ENCODE results near the gene SH3PXD2B.
"Not testable (repeated sequence)": the region's sequence is repeated elsewhere in the genome, so short reads cannot be mapped to it uniquely, and the experiment has no call there.

The SH3PXD2B gene

DNA sequence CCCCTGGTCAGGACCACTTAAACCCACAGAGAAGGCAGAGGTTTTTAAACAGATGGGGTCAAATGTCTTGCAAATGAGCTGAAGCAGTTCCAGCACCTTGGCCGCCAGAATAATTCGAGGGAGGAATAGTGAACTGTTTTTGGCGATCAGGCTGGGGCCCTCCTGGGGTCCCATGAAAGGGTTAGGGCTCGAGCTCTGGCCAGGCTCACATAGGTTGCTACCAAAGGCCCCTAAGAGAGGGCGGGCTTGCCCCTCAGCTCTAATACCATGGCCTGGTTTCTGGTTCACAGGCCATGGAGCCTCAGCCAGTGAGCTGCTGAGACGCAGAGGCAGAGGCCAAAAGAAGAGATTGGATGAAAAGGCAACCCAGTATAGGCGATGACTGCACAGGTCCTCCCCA is 96.0 kb downstream of the SH3PXD2B start:
- TF ChIP-seq, protein P1, sequence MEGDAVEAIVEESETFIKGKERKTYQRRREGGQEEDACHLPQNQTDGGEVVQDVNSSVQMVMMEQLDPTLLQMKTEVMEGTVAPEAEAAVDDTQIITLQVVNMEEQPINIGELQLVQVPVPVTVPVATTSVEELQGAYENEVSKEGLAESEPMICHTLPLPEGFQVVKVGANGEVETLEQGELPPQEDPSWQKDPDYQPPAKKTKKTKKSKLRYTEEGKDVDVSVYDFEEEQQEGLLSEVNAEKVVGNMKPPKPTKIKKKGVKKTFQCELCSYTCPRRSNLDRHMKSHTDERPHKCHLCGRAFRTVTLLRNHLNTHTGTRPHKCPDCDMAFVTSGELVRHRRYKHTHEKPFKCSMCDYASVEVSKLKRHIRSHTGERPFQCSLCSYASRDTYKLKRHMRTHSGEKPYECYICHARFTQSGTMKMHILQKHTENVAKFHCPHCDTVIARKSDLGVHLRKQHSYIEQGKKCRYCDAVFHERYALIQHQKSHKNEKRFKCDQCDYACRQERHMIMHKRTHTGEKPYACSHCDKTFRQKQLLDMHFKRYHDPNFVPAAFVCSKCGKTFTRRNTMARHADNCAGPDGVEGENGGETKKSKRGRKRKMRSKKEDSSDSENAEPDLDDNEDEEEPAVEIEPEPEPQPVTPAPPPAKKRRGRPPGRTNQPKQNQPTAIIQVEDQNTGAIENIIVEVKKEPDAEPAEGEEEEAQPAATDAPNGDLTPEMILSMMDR (IDR thresholded peaks at IDR 0.05; ENCODE audit: low read depth, low read length), result no peak
- no peak for DNase-seq (ENCODE audit: extremely low read depth, low read depth)

DNA sequence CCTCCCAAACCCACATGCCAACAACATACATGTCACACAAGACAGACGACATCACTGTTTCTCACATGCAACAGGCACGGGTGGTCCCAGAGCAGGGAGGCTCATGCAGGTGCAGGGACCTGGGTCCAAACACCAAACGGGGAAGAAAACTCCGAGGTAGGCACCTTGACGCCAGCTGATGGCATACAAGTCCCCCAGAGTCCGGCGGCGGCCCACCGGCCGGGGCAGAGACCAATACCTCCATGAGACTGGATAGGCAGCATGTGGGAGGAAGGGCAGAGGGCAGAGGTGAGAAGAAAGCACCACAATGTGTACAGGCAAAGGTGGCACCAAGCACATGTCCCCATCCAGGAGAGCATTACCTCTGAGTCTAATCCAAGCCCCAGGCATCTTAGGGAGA is 97.8 kb downstream of the SH3PXD2B start:
- TF ChIP-seq, protein P1 (IDR thresholded peaks at IDR 0.05; ENCODE audit: low read depth, low read length), result no peak
- DNase-seq (ENCODE audit: extremely low read depth, low read depth), result no peak

DNA sequence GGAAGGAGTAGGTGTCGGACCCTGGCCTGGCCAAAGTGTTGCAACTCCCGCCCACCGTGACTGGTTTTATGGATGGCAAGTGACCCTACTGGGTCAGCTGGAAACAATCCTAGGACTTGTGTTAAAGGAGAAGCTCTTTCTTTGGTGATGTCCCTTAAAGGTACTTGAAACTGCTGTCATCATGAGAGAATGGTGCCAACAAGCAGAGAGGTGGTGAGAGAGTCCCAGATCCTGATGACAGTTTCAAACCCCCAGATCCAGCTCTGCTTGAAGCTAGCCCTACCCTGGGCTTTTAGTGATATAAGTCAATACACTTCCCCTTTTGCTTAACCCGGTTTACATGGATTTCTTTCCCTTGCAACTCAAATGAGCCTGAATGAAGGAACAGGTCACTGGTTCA is 98.3 kb downstream of the SH3PXD2B start:
- TF ChIP-seq, protein P1 (IDR thresholded peaks at IDR 0.05; ENCODE audit: low read depth, low read length), result no peak
- no peak for DNase-seq (ENCODE audit: extremely low read depth, low read depth)

DNA sequence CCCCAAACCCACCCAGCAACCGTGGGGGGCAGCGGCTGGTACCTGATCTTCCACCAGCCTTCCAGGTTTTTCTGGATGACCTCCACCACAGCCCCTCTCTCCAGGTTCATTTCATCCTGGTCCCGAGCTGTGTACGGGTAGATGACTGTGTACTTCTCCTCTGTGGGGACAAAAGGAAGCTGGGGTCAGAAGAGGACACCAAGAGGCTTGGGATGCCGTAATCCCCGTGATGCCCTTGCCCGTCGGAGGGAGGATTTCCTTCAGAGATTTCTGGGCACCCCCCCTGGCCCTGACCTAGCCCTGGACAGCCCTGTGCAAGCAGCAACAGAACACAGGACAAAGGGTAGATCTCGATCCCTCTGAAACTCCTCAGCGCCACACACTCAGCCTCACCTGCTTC is 100.5 kb downstream of the SH3PXD2B start:
- no peak for DNase-seq (ENCODE audit: extremely low read depth, low read depth)
- TF ChIP-seq, protein P1 (IDR thresholded peaks at IDR 0.05; ENCODE audit: low read depth, low read length), result no peak

DNA sequence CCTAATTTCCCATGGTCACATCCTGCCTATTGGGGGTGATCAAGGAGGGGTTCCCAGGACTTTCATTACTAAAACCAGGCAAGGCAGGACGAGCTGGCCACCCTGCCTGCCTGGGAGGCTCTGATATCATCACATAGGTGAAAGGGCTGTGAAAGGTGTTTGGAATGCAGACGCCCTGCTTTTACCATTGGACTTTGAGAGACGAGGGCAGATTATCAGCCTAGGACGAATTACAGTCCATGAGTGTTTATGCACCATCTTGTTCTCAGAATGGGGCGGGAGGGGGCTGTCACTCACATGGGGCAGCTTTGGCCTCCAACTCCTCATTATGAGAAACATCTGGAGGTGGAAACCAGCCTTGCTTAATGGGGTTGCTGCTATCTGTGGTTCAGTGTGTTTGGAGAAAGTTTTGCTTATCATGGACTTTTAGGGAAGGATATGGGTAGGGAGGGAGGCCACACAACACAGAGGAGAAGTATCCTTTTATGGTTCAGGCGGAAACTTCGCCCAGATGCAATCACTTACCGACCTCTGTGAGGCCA is 101.0 kb downstream of the SH3PXD2B start:
- peak; percentile 18 for DNase-seq (ENCODE audit: extremely low read depth, low read depth)
- TF ChIP-seq, protein P1 (IDR thresholded peaks at IDR 0.05; ENCODE audit: low read depth, low read length), result no peak

DNA sequence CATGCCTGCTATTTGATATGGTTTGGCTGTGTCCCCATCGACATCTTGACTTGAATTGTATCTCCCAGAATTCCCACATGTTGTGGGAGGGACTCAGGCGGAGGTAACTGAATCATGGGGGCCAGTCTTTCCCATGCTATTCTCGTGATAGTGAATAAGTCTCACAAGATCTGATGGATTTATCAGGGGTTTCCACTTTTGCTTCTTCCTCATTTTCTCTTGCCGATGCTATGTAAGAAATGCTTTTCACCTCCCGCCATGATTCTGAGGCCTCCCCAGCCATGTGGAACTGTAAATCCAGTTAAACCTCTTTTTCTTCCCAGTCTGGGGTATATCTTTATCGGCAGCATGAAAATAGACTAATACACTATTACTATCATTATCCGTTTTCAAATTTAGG is 101.8 kb downstream of the SH3PXD2B start:
- not testable (repeated sequence) for DNase-seq (ENCODE audit: extremely low read depth, low read depth)

DNA sequence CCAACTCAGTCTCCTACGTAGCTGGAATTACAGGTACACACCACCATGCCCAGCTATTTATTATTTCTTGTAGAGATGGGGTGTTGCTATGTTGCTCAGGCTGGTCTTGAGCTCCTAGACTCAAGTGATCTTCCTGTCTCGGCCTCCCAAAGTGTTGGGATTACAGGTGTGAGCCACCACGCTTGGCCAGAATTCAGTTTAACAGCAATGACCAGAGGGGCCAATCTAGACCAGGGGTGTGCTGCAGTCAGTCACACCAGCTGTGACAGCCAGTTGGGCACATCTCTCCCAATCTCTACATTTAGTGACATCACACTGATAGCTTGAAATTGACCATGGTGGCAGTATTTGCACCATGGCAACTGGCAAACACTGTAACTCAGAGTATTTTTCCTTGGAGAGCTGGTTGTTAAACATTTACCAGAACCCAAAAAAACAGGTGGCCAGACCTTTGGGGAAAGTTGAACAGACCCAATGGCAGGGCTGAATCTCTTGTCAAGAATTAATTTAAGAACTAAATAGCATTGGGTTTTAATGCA is 103.0 kb downstream of the SH3PXD2B start:
- DNase-seq (ENCODE audit: extremely low read depth, low read depth), result no peak

More for the DNA sequence above, 103.0 kb downstream of the SH3PXD2B start:
- TF ChIP-seq, protein P1 (IDR thresholded peaks at IDR 0.05; ENCODE audit: low read depth, low read length), result no peak
